NCI-H2227 (cell line): ENCODE data around the gene FAM170B.

Experiments
- DNase-seq: peaks from one replicate; lab custom pipeline; 2025; ENCODE audit not compliant: unreplicated experiment; lab: John Stamatoyannopoulos, UW

The FAM170B gene

GRCh38 chr10:49107111-49107886 is 26.5 kb downstream of the FAM170B start:
- DNase-seq, result no peak

DNA sequence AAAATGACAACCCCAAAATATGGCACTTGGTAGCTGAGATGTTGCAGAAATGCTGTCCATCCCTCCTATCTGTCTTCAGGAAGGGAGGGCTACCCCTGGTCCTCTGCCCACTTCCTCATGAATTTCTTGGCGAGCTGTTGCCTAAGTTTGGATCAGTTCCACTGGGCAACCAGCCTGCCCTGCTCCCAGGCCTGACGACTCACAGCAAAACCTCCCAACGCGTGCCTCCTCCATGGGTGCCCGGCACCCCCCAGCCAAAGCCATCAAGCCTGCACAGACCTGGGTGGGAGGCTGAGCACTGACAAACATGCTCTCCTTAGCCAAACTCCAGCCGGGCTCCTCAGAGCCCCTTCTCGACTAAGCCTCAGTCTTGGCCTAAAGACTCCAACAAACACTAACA is 27.4 kb downstream of the FAM170B start:
- DNase-seq, result no peak

- no peak for DNase-seq
Measured at GRCh38 chr10:49105076-49105475, 28.7 kb downstream of the FAM170B start.

DNA sequence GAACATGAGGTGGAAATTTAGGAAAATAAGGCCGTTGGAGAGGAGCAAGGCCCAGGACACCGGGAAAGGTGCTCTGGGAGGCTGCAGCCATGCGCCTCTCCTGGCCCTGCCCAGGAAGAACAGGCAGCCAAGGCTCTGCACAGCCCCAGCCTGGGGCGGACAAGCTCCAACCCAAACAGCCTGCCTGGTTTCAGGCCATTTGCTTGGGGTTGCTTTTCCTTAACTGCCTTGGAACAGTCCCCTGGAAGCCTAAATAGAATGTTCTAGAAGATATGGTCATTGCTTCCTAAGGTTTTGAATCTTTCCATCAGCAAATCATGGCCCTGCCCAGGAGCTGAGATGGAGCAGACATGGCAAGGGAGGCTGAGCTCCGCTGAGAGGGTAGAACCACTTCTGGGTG is 29.5 kb downstream of the FAM170B start:
- no peak for DNase-seq

DNA sequence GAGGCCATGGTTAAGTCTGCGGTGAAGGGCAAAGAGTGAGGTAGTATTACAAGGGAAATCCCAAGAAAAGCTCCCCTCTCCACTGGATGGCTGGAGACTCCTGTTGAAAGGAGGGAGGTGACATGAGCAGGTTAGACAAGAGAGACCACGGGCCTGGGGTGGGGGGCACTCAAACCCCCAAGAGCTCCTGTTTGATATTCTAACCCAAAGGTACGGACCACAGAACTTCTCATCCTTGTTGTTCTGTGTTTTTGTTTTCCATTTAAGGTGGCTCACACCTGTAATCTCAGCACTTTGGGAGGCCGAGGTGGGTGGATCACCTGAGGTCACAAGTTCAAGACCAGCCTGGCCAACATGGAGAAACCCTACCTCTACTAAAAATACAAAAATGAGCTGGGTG is 30.1 kb downstream of the FAM170B start:
- no peak for DNase-seq

DNA sequence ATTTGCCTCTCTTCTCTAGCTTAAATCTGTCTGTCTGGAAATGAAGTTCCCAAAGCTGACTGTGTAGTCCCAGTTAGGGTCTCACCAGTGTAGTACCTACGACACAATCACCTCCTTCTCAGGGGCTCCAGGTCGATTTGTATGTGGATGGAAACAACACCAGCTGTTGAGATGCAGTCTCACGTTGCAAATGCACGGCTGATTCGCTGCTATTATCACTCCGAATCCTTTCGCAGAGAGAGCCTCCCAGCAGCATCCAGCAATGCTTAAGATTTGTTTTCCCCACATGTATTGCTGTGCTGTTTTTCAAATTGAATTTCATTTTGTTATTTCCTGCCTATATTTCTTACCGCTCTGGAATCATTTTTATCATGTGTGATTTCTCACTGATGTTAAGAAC is 34.8 kb downstream of the FAM170B start:
- no peak for DNase-seq

GRCh38 chr10:49096890-49097445 is 36.9 kb downstream of the FAM170B start:
- no peak for DNase-seq

- no peak for DNase-seq
Measured at GRCh38 chr10:49094646-49095045, 39.2 kb downstream of the FAM170B start.

DNA sequence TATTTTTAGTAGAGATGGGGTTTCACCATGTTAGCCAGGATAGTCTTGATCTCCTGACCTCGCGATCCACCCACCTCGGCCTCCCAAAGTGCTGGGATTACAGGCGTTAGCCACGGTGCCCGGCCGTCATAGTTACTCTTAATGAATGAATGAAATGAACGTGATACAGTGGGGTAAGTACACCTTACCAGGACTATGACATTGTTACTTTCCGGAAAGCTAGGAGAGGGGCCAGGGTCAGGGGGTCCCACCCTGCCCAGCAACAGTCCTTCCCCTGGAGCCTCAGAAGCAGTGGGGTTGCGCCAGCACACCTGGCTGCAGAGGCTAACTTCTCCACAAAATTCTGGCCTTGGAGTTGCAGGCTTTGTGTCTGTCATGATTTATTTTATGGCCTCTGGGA is 39.9 kb downstream of the FAM170B start:
- DNase-seq, result no peak

- no peak for DNase-seq
Measured at GRCh38 chr10:49092477-49092876, 41.3 kb downstream of the FAM170B start.

DNA sequence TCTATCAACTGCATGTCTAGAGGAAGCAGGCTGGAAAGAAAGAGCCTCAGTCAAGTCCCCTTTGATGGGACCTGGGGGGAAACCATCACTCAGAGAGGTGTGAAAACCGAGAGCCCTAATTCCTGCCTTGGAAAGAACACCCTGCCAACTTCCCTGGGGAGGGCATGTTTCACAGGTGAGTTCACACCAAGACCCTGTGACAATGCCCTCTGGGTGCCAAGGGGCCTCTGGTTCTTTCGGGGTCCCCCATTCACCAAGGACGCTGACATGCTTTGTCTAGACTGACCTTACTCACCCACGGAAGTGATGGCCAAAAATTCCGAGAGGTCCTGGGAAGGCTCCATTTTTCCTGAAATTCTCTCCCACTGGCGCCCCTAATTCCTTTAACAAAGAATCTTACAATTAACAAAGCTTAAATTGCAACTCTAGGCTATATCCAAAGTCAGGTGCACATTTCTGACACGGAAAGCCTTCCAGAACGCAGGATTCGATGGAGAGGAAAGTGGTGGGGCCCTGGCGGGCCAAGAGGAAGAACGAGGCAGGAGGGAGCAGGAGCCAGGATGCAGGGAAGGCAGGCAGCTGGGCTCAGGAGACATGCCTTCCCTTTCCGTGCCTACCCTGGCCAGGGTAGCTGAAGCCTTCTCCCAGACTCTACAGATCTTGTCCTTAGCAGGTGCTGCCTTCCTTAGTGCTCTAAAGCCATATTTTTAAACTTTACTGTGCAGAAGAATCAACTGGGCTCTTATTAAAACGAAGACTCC is 42.2 kb downstream of the FAM170B start:
- no peak for DNase-seq

- DNase-seq, result no peak
Measured at GRCh38 chr10:49090696-49091380, 43.0 kb downstream of the FAM170B start.

DNA sequence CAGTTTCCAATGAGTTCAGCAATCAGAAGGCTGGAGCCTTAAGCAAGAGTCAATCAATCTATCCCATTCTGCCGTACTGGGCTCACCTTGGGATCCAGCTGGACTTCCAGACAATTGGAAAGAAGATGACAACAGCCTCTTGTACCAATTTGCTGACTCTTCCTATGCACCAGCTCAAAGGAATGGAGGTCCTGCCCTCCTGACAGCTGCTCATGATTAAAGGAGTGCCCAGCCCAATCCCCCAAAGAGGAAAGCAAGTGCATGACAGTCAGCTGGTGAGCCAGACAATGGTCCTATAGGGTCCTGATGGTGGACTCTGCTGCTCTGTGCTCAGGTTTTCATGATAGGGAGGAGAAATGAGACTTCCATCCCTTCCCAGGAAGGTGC is 43.6 kb downstream of the FAM170B start:
- no peak for DNase-seq

DNA sequence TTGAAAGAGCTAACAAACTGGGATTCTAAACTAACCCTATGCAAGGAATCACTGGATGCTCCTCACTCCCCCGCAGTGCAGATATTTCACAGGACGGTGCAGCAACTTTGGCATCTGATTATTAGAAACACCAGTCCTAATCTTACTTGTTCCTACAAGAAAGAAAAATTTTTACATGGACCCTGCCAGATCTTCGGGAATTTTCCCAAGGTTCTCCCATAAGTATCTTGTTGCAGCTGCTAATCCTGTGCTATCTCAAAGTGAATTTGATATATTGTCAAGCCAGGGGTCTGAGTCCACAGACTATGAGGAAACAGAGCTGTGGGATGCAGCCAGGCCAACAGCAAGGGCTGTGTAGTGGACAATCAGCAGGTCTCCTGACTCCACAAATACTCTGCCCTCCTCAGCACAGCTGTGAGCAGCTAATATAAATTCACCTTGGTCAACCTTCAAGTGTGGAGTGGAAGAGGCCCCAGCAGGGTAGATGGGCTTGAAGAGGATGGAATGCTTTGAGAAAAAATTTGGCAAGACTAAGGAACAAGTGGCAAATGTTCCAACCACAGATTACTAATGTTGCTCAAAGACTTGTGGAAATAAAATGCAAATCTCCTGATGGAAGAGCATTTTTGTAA is 44.1 kb downstream of the FAM170B start:
- DNase-seq, result no peak

DNA sequence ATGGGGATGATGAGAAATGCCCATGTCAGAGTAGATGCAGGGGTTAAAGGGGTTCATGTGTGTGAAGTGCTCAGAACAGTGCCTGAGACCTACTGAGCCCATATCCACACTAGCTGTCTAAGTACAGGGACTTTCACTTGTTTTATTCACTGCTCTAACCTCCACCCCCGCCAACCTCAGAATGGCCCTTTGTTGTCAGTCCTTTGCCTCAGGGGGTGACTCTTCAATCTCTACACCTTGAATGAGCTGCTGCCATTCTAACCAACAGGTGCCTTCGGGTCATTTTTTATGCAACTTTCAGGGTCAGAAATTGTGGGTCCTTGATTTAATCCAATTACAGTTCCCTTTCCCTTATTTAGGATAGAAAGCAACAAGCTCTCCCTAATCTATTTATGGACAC is 44.7 kb downstream of the FAM170B start:
- DNase-seq, result no peak

GRCh38 chr10:49086889-49087288 is 46.9 kb downstream of the FAM170B start:
- no peak for DNase-seq

- DNase-seq, result no peak
Measured at GRCh38 chr10:49083261-49083660, 50.6 kb downstream of the FAM170B start.

DNA sequence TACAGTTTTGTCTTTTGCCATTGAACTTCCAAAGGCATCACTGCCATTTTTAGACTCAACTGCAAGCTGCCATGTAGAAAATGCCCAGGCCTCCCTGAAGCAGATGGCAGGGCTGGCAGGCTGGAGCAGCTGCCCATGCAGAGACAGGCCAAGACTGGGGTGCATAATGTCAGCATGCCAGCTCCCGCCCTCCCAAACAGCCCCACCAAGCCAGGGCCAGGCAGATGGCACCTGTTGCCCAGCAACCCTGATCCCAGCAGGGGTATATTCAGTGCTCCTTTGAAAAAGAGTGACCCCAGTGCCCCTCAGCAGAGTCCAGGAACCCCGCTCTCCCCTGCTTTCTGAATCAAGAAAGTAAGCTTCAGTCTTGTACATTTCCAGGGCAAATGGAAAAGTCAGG is 51.1 kb downstream of the FAM170B start:
- DNase-seq, result no peak

GRCh38 chr10:49081547-49082275 is 52.1 kb downstream of the FAM170B start:
- DNase-seq, result no peak
